ENCODE measurements around the gene HEY2. TPM values are rescaled to one million over a fixed set of nuclear protein-coding genes. Genes with fewer than 3 reads are reported as not detected.

The HEY2 gene
- total RNA-seq, 1 donor from 2014 or later = 10.8 TPM

DNA sequence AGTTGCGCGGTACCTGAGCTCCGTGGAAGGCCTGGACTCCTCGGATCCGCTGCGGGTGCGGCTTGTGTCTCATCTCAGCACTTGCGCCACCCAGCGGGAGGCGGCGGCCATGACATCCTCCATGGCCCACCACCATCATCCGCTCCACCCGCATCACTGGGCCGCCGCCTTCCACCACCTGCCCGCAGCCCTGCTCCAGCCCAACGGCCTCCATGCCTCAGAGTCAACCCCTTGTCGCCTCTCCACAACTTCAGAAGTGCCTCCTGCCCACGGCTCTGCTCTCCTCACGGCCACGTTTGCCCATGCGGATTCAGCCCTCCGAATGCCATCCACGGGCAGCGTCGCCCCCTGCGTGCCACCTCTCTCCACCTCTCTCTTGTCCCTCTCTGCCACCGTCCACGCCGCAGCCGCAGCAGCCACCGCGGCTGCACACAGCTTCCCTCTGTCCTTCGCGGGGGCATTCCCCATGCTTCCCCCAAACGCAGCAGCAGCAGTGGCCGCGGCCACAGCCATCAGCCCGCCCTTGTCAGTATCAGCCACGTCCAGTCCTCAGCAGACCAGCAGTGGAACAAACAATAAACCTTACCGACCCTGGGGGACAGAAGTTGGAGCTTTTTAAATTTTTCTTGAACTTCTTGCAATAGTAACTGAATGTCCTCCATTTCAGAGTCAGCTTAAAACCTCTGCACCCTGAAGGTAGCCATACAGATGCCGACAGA lies 9.9 kb downstream of the HEY2 start:
- peaks cover 17% of the 10 kb centered on the region for H3K4me1 Mint-ChIP-seq
- no peak overlapping the region for H3K4me3 Mint-ChIP-seq
- no peaks in the 10 kb centered on the region for H3K9me3 Mint-ChIP-seq
- TF ChIP-seq, protein P1, sequence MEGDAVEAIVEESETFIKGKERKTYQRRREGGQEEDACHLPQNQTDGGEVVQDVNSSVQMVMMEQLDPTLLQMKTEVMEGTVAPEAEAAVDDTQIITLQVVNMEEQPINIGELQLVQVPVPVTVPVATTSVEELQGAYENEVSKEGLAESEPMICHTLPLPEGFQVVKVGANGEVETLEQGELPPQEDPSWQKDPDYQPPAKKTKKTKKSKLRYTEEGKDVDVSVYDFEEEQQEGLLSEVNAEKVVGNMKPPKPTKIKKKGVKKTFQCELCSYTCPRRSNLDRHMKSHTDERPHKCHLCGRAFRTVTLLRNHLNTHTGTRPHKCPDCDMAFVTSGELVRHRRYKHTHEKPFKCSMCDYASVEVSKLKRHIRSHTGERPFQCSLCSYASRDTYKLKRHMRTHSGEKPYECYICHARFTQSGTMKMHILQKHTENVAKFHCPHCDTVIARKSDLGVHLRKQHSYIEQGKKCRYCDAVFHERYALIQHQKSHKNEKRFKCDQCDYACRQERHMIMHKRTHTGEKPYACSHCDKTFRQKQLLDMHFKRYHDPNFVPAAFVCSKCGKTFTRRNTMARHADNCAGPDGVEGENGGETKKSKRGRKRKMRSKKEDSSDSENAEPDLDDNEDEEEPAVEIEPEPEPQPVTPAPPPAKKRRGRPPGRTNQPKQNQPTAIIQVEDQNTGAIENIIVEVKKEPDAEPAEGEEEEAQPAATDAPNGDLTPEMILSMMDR (conservative IDR thresholded peaks at IDR 0.05) = peak; percentile 54
- peaks cover 71% of the 10 kb centered on the region for H3K27me3 Mint-ChIP-seq (ENCODE audit: low read depth)
- H3K36me3 Mint-ChIP-seq (ENCODE audit: low read depth) = peaks cover 7% of the 10 kb centered on the region
- DNase-seq (ENCODE audit: low read depth, low spot score) = peak; percentile 31
- H3K27ac Mint-ChIP-seq (ENCODE audit: unreplicated experiment) = no peak overlapping the region

DNA sequence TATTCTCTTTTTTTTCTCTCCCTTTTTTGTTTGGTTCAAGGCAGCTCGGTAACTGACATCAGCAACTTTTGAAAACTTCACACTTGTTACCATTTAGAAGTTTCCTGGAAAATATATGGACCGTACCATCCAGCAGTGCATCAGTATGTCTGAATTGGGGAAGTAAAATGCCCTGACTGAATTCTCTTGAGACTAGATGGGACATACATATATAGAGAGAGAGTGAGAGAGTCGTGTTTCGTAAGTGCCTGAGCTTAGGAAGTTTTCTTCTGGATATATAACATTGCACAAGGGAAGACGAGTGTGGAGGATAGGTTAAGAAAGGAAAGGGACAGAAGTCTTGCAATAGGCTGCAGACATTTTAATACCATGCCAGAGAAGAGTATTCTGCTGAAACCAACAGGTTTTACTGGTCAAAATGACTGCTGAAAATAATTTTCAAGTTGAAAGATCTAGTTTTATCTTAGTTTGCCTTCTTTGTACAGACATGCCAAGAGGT lies 10.6 kb downstream of the HEY2 start:
- TF ChIP-seq, protein P1 (conservative IDR thresholded peaks at IDR 0.05) = no peak
- Mint-ChIP-seq H3K4me3 (no peak overlapping the region), H3K27ac (ENCODE audit: unreplicated experiment) (no peak overlapping the region), H3K36me3 (ENCODE audit: low read depth) (peaks cover 7% of the 10 kb centered on the region), H3K4me1 (peaks cover 15% of the 10 kb centered on the region), H3K9me3 (no peaks in the 10 kb centered on the region), H3K27me3 (ENCODE audit: low read depth) (peaks cover 68% of the 10 kb centered on the region)
- no peak for DNase-seq (ENCODE audit: low read depth, low spot score)

DNA sequence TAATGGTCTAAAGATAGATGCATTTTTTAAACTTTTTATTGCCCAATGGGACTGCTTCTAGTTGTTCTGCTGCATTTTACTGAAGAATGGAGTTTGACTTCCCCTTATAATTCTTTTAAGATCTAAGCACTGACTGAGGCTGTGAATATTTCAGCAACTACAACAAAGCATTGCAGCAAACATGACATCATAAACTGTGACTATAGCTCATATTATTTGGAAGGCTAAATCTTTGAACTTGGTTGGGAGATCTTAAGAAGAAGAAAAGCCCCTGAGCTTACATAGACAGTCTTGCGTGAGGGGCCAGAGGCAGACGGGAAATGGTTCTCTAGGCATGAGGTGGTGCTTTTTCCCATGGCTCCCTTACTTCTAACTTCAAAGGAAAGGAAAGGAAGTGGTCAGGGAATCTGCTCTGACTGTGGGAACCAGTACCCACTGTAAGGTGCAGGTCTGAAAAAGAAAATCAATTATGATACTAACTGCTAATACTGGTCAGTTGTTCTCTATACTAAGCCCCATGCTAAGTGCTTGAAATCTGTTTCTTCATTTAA lies 14.8 kb downstream of the HEY2 start:
- Mint-ChIP-seq H3K36me3 (ENCODE audit: low read depth) (peaks cover 4% of the 10 kb centered on the region), H3K27me3 (ENCODE audit: low read depth) (peaks cover 61% of the 10 kb centered on the region), H3K4me3 (no peak overlapping the region), H3K27ac (ENCODE audit: unreplicated experiment) (no peak overlapping the region), H3K4me1 (peaks cover 20% of the 10 kb centered on the region), H3K9me3 (no peaks in the 10 kb centered on the region)
- DNase-seq (ENCODE audit: low read depth, low spot score) = no peak
- TF ChIP-seq, protein P1 (conservative IDR thresholded peaks at IDR 0.05) = no peak

DNA sequence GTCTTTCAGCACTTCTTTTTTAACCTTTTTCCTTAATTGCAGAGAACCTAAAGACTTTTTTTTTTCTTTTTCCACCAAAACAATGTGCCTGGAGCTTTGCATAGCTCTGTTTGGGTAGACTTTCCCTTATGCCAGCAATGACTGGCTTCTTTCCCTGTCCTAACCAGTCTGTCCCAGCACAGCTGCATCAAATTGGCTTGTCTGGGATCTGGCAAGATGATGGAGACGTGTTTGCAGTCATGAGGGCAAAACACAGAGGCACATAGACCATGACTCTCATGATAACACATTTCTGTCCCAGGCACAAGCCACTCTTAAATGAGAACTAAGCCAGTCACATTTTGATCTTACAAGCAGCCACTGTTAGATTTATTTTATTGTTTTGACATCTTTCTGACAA lies 16.5 kb downstream of the HEY2 start:
- Mint-ChIP-seq H3K4me1 (peaks cover 25% of the 10 kb centered on the region), H3K4me3 (no peak overlapping the region), H3K27me3 (ENCODE audit: low read depth) (peaks cover 55% of the 10 kb centered on the region), H3K9me3 (no peaks in the 10 kb centered on the region), H3K36me3 (ENCODE audit: low read depth) (peaks cover 2% of the 10 kb centered on the region), H3K27ac (ENCODE audit: unreplicated experiment) (no peak overlapping the region)
- TF ChIP-seq, protein P1 (conservative IDR thresholded peaks at IDR 0.05) = no peak
- DNase-seq (ENCODE audit: low read depth, low spot score) = no peak

GRCh38 chr6:125766641-125767040 lies 17.2 kb downstream of the HEY2 start:
- H3K4me3 Mint-ChIP-seq = no peak overlapping the region
- H3K4me1 Mint-ChIP-seq = peaks cover 25% of the 10 kb centered on the region
- no peaks in the 10 kb centered on the region for H3K9me3 Mint-ChIP-seq
- no peak overlapping the region for H3K27ac Mint-ChIP-seq (ENCODE audit: unreplicated experiment)
- peaks cover 2% of the 10 kb centered on the region for H3K36me3 Mint-ChIP-seq (ENCODE audit: low read depth)
- TF ChIP-seq, protein P1 (conservative IDR thresholded peaks at IDR 0.05) = no peak
- peaks cover 49% of the 10 kb centered on the region for H3K27me3 Mint-ChIP-seq (ENCODE audit: low read depth)
- DNase-seq (ENCODE audit: low read depth, low spot score) = no peak
